Fibroblast of skin of scalp (primary cell): ENCODE results near the gene INVS.

Experiments
- DNase-seq: peaks from one replicate; pipeline ENCODE4 v3.0.0-alpha.2; 2013

Gene INVS

DNA sequence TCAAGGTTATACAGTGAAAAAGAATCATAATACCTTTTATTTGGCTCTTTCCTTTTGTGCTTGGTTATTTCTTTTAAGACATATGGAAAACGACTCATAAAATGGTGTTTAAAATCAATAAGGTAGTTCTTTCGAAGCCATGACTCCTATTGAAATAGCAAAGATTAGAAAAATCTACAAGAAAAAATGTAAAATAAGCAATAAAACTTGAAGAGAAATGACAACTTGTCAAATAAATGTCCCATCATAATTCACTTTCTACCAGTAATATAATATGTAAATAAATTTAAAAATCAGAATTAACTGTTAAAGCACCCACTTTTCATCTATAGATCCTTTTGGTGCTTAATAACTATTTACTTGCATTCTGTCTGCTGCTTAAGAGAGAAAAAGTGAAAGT, 241.2 kb downstream of the INVS start:
- no peak for DNase-seq

DNA sequence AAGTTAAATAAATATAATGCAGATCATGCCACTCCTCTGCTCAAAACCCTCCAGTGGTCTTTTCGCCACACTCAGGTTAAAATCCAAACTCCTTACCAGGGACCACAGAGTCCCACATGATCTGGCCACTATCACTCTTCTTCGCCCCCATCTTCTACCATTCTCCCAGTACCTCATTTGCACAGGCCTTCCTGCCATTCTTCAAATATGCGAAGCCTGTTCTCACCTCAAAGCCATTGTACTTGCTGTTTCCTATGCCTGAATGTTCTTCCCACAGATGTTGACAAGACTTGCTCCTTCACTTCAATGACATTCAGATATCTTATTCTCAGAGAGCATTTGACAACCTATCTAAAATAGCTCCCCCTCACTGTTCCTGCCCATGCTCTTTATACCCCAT, 242.8 kb downstream of the INVS start:
- no peak for DNase-seq

DNA sequence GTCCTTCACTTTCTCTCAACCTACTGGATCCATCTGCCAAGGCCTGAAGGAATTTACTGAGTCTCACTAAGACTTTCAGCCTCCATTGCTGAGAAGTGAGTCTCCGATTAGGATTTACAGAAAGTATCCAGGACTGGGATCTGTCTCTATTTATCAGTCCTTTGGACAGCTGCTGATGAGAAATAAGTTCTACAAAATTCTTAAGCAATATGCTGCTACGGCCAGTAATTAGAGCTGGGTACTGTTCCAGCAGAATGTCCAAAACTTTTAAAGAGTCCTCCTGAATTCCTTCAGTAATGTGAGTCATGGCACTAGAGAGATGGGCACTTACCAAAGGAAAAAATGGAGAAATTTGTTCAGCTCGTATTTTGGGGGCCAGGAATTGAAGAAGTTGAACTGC, 247.8 kb downstream of the INVS start:
- peak; percentile 14 for DNase-seq

DNA sequence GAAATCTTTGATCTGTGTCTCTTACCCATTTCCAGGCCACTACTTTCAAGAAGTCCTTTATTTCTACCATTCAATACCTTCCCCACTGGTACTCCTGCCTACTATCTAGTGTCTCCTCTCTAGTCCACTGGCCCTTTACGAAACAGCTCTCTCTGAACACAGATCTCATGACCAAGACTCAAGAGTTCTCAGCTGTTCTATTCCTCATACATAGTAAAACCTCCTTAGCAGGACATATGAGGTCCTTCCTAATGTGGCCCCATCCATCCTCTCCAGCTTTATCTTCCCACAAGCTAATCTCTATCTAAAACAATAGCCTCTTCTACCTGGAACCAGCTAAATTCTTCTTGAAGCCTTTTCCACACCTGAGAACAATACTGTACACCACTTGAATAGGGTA, 251.1 kb downstream of the INVS start:
- no peak for DNase-seq
